GM23338 (cell line): ENCODE results near the gene LPAR4. TPM values are rescaled to one million over a fixed set of nuclear protein-coding genes. Genes with fewer than 3 reads are reported as not detected.

Experiments
- ATAC-seq: fragments of 200-7000 bp; cut with Tn5 transposase; 3 replicates; pipeline ENCODE4 v1.9.1; 2020
- DNase-seq: peaks from one replicate; pipeline ENCODE4 v3.0.0-alpha.2; 2015; ENCODE audit warnings: low spot score
- H2AFZ ChIP-seq: fragments of 200-600 bp; sonication (generic); 2 replicates; pipeline ENCODE4 v1.8.0; 2016; ENCODE audit warnings: antibody characterized with exemption, mild to moderate bottlenecking, moderate library complexity
- H3F3A ChIP-seq: fragments of 200-600 bp; sonication (generic); replicated peaks from 2 replicates; pipeline ENCODE4 v1.8.0; 2017; ENCODE audit warnings: antibody characterized with exemption, mixed run types, low read depth
- H3K27ac ChIP-seq: fragments of 200-600 bp; sonication (generic); 2 replicates; pipeline ENCODE4 v1.6.1; 2016; ENCODE audit warnings: low read depth
- H3K27me3 ChIP-seq: fragments of 200-600 bp; sonication (generic); 2 replicates; pipeline ENCODE4 v1.8.0; 2016; ENCODE audit warnings: mild to moderate bottlenecking, mixed run types, moderate library complexity; ENCODE audit not compliant: insufficient read depth
- H3K36me3 ChIP-seq: fragments of 200-600 bp; sonication (generic); 2 replicates; pipeline ENCODE4 v1.8.0; 2016; ENCODE audit warnings: mild to moderate bottlenecking; ENCODE audit not compliant: insufficient read depth
- H3K4me1 ChIP-seq: fragments of 200-600 bp; sonication (generic); 2 replicates; pipeline ENCODE4 v1.8.0; 2016; ENCODE audit warnings: mild to moderate bottlenecking, moderate library complexity; ENCODE audit not compliant: insufficient read depth
- H3K4me2 ChIP-seq: fragments of 200-600 bp; sonication (generic); 2 replicates; pipeline ENCODE4 v1.7.1; 2017; ENCODE audit warnings: mixed run types
- H3K4me3 ChIP-seq: fragments of 200-600 bp; sonication (generic); 2 replicates; pipeline ENCODE4 v1.6.1; 2016; ENCODE audit warnings: mixed run types
- H3K79me2 ChIP-seq: fragments of 200-600 bp; sonication (generic); replicated peaks from 2 replicates; pipeline ENCODE4 v1.8.0; 2017; ENCODE audit warnings: mild to moderate bottlenecking; ENCODE audit not compliant: insufficient read depth
- H3K9me2 ChIP-seq: fragments of 200-600 bp; sonication (generic); 2 replicates; pipeline ENCODE4 v1.8.0; 2017; ENCODE audit not compliant: insufficient read depth
- H4K20me1 ChIP-seq: fragments of 200-600 bp; sonication (generic); replicated peaks from 2 replicates; pipeline ENCODE4 v1.8.0; 2017; ENCODE audit warnings: mild to moderate bottlenecking; ENCODE audit not compliant: insufficient read depth
- H3K27ac Mint-ChIP-seq: 2 replicates; pipeline ENCODE4 v1.8.0; 2020; ENCODE audit warnings: inconsistent platforms, mild to moderate bottlenecking, moderate library complexity, mixed read lengths
- H3K27me3 Mint-ChIP-seq: 3 replicates; pipeline ENCODE4 v1.8.0; 2022; ENCODE audit warnings: low read depth, mild to moderate bottlenecking, moderate library complexity, mixed read lengths, inconsistent platforms; ENCODE audit not compliant: insufficient read depth, poor library complexity
- H3K36me3 Mint-ChIP-seq: 3 replicates; pipeline ENCODE4 v1.8.0; 2021; ENCODE audit warnings: low read depth, mild to moderate bottlenecking, inconsistent platforms, moderate library complexity, mixed read lengths
- H3K4me1 Mint-ChIP-seq: 3 replicates; pipeline ENCODE4 v1.8.0; 2020; ENCODE audit warnings: mild to moderate bottlenecking, inconsistent platforms, mixed read lengths
- H3K4me3 Mint-ChIP-seq: 3 replicates; pipeline ENCODE4 v1.8.0; 2021; ENCODE audit warnings: moderate library complexity, mild to moderate bottlenecking, inconsistent platforms, mixed read lengths
- H3K9me3 Mint-ChIP-seq: 3 replicates; pipeline ENCODE4 v1.8.0; 2020; ENCODE audit warnings: moderate library complexity, mild to moderate bottlenecking, inconsistent platforms, mixed read lengths
- EZH2phosphoT487 ChIP-seq: fragments of 200-600 bp; sonication (generic); IDR thresholded peaks from one replicate; pipeline ENCODE4 v1.8.1; 2018; ENCODE audit warnings: antibody characterized with exemption; ENCODE audit not compliant: unreplicated experiment
- JUNB ChIP-seq: IDR thresholded peaks from one replicate; pipeline ENCODE4 v1.6.1; 2016; ENCODE audit warnings: antibody characterized with exemption; ENCODE audit not compliant: unreplicated experiment
- NANOG ChIP-seq: IDR thresholded peaks from 2 replicates; pipeline ENCODE4 v1.6.1; 2016; ENCODE audit warnings: antibody characterized with exemption, borderline replicate concordance
- STAT1 ChIP-seq: IDR thresholded peaks from one replicate; pipeline ENCODE4 v1.6.1; 2016; ENCODE audit warnings: antibody characterized with exemption; ENCODE audit not compliant: unreplicated experiment
- ZNF114 ChIP-seq: fragments of 250-450 bp; sonication (Bioruptor Pico); IDR thresholded peaks from 2 replicates; pipeline ENCODE4 v1.5.0; 2020; ENCODE audit warnings: mild to moderate bottlenecking, moderate library complexity
- polyA plus RNA-seq: library from polyadenylated mRNA; unstranded; fragments of >200 nt; fragmentation: Nextera tagmentation; extraction: Ambion mirVana; gene quantifications from 2 replicates; pipeline ENCODE4 v1.2.1, GENCODE V29; 2016
- total RNA-seq: library from RNA; depleted of rRNA; stranded (reverse); fragments of >200 nt; shearing (Covaris generic); gene quantifications from 2 replicates; pipeline ENCODE4 v1.2.3, GENCODE V29; 2014
- TF ChIP-seq, protein P1 (sequence below): IDR thresholded peaks from 2 replicates; pipeline ENCODE4 v1.6.1; 2016; ENCODE audit warnings: antibody characterized with exemption
- TF ChIP-seq, protein P2 (sequence below): fragments of 250-450 bp; sonication (Bioruptor Pico); IDR thresholded peaks from 2 replicates; pipeline ENCODE4 v1.5.0; 2020; ENCODE audit warnings: mild to moderate bottlenecking, moderate library complexity

Gene LPAR4
- total and polyA plus RNA-seq, 2 experiments from 2014 or later, result 14.1 to 14.9 TPM

DNA sequence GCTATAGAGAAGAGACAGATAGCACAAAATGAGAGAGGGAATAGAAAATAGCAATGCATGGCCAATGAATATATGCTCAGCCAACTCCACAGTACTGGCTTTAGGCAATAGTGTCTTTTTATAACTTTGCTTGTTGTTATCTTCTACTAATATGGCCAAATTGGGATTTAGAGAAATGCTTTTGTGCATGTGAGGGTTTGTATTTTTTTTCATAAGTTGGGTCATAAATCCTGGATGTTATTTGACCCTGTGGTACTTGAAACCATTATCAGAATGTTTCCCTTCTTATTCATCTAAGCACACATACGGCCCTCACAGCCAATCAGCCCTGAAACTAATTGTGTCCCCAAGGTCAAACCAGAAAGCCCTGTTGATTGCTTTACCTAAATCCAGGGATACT is 35.2 kb upstream of the LPAR4 start:
- no peaks in the 10 kb centered on the region for H3K4me1 ChIP-seq
- no peaks in the 10 kb centered on the region for H3K9me3 Mint-ChIP-seq
- no peak overlapping the region for H3K4me2 ChIP-seq
- H4K20me1 ChIP-seq, result no peaks in the 10 kb centered on the region
- no peak overlapping the region for H3K4me3 Mint-ChIP-seq
- H3F3A ChIP-seq, result no peaks in the 10 kb centered on the region
- no peak overlapping the region for H3K27ac Mint-ChIP-seq
- H3K9me2 ChIP-seq, result no peaks in the 10 kb centered on the region
- no peaks in the 10 kb centered on the region; the same call in 2 of the 3 replicates for H3K36me3 Mint-ChIP-seq
- H3K4me1 Mint-ChIP-seq, result 0 out of 3 replicates have a peak, but pooled peaks cover 2% of the 10 kb centered on the region
- TF ChIP-seq EZH2phosphoT487 (no peak), ZNF114 (no peak), JUNB (no peak), NANOG (no peak), STAT1 (no peak)
- TF ChIP-seq, protein P1, sequence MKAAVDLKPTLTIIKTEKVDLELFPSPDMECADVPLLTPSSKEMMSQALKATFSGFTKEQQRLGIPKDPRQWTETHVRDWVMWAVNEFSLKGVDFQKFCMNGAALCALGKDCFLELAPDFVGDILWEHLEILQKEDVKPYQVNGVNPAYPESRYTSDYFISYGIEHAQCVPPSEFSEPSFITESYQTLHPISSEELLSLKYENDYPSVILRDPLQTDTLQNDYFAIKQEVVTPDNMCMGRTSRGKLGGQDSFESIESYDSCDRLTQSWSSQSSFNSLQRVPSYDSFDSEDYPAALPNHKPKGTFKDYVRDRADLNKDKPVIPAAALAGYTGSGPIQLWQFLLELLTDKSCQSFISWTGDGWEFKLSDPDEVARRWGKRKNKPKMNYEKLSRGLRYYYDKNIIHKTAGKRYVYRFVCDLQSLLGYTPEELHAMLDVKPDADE, result no peak
- TF ChIP-seq, protein P2, sequence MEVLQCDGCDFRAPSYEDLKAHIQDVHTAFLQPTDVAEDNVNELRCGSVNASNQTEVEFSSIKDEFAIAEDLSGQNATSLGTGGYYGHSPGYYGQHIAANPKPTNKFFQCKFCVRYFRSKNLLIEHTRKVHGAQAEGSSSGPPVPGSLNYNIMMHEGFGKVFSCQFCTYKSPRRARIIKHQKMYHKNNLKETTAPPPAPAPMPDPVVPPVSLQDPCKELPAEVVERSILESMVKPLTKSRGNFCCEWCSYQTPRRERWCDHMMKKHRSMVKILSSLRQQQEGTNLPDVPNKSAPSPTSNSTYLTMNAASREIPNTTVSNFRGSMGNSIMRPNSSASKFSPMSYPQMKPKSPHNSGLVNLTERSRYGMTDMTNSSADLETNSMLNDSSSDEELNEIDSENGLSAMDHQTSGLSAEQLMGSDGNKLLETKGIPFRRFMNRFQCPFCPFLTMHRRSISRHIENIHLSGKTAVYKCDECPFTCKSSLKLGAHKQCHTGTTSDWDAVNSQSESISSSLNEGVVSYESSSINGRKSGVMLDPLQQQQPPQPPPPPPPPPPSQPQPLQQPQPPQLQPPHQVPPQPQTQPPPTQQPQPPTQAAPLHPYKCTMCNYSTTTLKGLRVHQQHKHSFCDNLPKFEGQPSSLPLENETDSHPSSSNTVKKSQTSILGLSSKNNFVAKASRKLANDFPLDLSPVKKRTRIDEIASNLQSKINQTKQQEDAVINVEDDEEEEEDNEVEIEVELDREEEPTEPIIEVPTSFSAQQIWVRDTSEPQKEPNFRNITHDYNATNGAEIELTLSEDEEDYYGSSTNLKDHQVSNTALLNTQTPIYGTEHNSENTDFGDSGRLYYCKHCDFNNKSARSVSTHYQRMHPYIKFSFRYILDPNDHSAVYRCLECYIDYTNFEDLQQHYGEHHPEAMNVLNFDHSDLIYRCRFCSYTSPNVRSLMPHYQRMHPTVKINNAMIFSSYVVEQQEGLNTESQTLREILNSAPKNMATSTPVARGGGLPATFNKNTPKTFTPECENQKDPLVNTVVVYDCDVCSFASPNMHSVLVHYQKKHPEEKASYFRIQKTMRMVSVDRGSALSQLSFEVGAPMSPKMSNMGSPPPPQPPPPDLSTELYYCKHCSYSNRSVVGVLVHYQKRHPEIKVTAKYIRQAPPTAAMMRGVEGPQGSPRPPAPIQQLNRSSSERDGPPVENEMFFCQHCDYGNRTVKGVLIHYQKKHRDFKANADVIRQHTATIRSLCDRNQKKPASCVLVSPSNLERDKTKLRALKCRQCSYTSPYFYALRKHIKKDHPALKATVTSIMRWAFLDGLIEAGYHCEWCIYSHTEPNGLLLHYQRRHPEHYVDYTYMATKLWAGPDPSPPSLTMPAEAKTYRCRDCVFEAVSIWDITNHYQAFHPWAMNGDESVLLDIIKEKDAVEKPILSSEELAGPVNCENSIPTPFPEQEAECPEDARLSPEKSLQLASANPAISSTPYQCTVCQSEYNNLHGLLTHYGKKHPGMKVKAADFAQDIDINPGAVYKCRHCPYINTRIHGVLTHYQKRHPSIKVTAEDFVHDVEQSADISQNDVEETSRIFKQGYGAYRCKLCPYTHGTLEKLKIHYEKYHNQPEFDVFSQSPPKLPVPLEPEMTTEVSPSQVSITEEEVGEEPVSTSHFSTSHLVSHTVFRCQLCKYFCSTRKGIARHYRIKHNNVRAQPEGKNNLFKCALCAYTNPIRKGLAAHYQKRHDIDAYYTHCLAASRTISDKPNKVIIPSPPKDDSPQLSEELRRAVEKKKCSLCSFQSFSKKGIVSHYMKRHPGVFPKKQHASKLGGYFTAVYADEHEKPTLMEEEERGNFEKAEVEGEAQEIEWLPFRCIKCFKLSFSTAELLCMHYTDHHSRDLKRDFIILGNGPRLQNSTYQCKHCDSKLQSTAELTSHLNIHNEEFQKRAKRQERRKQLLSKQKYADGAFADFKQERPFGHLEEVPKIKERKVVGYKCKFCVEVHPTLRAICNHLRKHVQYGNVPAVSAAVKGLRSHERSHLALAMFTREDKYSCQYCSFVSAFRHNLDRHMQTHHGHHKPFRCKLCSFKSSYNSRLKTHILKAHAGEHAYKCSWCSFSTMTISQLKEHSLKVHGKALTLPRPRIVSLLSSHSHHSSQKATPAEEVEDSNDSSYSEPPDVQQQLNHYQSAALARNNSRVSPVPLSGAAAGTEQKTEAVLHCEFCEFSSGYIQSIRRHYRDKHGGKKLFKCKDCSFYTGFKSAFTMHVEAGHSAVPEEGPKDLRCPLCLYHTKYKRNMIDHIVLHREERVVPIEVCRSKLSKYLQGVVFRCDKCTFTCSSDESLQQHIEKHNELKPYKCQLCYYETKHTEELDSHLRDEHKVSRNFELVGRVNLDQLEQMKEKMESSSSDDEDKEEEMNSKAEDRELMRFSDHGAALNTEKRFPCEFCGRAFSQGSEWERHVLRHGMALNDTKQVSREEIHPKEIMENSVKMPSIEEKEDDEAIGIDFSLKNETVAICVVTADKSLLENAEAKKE (CRISPR knock-in tag), result no peak
- peaks cover 2% of the 10 kb centered on the region for H3K27me3 Mint-ChIP-seq
- H3K36me3 ChIP-seq, result no peaks in the 10 kb centered on the region
- H3K4me3 ChIP-seq, result no peak overlapping the region
- no peak overlapping the region for H2AFZ ChIP-seq
- H3K27ac ChIP-seq, result no peak overlapping the region
- H3K27me3 ChIP-seq, result no peaks in the 10 kb centered on the region
- H3K79me2 ChIP-seq, result no peaks in the 10 kb centered on the region
- no peak for DNase-seq
- no peak for ATAC-seq
